Fibroblast of mammary gland (primary cell): ENCODE measurements around the gene KLK6.
A peak's percentile ranks its signal among the peaks of the same experiment; 100 is the strongest.
"Not testable (repeated sequence)": the region's sequence is repeated elsewhere in the genome, so short reads cannot be mapped to it uniquely, and the experiment has no call there.

Source experiments
- DNase-seq: peaks from one replicate; pipeline ENCODE4 v3.0.0-alpha.2; 2010; ENCODE audit warnings: low read depth
- H3K4me3 ChIP-seq: 2 replicates; pipeline ENCODE4 v1.5.1; 2011; ENCODE audit warnings: low read depth, mild to moderate bottlenecking, low read length, moderate library complexity; ENCODE audit not compliant: control insufficient read depth
- TF ChIP-seq, protein P1 (sequence below): conservative IDR thresholded peaks from 2 replicates; pipeline ENCODE4 v1.5.1; 2011; ENCODE audit warnings: low read depth, low read length, inconsistent platforms; ENCODE audit not compliant: control insufficient read depth, insufficient read depth

Gene KLK6

DNA sequence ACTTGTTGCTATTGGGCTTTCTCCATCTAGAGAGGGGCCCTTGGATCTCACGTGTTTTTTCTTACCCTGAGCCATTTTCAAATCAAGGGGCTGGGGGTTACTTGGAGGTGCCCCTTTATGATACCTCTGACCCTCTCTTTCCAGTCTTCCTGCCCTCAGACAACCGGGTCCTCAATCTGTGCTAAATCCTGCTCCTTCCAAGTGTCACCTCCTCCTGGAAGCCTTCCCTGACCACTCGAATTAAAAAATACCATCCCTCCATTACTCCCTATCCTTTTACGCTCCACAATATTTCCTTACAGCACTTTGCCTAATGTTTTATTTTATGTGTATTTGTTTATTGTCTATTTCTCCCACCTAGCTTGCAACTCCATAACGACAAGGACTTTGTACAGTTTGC, 28.7 kb upstream of the KLK6 start:
- TF ChIP-seq, protein P1, sequence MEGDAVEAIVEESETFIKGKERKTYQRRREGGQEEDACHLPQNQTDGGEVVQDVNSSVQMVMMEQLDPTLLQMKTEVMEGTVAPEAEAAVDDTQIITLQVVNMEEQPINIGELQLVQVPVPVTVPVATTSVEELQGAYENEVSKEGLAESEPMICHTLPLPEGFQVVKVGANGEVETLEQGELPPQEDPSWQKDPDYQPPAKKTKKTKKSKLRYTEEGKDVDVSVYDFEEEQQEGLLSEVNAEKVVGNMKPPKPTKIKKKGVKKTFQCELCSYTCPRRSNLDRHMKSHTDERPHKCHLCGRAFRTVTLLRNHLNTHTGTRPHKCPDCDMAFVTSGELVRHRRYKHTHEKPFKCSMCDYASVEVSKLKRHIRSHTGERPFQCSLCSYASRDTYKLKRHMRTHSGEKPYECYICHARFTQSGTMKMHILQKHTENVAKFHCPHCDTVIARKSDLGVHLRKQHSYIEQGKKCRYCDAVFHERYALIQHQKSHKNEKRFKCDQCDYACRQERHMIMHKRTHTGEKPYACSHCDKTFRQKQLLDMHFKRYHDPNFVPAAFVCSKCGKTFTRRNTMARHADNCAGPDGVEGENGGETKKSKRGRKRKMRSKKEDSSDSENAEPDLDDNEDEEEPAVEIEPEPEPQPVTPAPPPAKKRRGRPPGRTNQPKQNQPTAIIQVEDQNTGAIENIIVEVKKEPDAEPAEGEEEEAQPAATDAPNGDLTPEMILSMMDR: no peak

DNA sequence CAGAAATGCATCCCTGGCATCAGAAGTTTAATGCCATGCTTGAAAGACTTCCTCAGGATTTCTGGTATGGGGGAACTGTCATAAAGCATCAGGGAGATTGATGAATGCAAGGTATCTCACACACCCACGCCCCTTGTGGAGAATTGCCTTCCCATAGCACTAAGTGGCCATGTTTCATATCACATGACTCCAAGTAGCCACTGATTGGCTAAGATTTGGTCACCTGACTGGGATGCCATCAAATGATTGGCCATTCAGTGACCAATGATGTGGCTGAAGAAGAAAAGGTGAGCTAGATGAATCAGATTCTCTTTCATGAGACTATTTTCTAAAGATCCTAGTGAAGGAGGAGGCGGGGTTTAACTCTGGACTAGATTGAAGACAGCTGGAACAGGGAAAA, 24.7 kb upstream of the KLK6 start:
- H3K4me3 ChIP-seq: no peak overlapping the region
- TF ChIP-seq, protein P1: no peak
- DNase-seq: peak; percentile 4

More for the DNA sequence above, 28.7 kb upstream of the KLK6 start:
- H3K4me3 ChIP-seq: no peak overlapping the region
- DNase-seq: no peak

DNA sequence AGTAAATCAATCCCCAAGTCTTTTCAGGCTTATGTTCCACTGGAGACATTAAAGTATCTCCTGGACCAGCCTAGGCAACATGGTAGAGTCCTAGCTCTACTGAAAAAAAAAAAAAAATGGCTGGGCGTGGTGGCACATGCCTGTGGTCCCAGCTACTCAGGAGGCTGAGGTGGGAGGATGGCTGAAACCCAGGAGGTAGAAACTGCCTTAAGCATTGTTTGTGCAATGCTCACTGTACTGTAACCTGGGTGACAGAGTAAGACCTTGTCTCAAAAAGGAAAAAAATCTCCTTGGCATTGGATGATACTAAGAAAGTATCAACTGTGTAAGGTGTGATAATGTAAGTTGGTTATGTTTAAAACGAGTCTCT, 23.3 kb upstream of the KLK6 start:
- TF ChIP-seq, protein P1: no peak
- no peak for DNase-seq
- no peak overlapping the region for H3K4me3 ChIP-seq

DNA sequence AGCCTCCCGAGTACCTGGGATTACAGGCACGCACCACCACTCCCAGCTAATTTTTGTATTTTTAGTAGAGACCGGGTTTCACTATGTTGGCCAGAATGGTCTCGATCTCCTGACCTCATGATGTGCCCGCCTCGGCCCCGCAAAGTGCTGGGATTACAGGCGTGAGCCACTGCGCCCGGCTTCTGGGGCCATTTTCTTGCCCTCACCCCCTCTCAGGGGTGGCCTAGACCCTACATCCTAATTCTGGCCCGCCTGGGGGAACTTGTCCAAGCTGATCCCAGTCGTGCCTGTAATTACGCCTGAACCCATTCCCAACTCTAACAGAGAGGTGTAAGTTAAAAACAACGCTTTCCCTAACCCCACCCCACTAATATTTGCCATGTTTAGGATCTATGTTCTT, 15.0 kb upstream of the KLK6 start:
- H3K4me3 ChIP-seq, DNase-seq: not testable (repeated sequence)

DNA sequence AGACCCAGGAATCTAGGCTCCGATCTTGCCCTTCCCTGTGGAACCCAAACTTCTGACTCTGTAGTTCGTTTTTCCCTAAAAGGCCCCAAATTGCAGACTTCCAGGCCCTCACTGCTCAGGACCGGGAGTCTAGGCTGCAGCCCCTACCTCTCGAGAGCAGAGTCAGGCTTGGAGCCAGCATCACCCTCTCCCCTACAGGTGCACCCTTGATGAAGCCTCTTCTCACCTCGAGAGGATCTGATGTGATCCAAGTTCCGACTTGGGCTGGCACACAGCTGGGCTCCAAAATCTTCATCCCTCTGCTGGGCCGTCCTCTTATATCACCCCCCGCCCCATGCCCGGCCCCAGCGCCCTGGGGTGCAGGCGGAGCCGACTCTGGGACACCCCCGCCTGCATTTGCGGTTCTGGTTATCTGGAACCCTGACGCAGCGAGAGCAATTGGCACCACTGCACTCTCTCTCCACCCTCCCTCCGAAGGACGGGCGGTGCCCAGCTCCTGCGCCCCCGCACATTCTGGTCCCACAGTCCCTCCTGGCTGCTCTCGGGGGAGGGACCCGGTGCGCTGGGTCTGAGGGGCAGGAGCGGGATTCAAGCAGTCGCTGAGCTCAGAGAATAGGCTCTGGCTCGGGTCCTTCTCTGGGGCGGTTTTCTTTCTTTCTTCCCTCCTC, 14.4 kb upstream of the KLK6 start, which contains the start of gene KLK7:
Gene KLK7, minus strand, starts transcription at position 293 of the 668 bp plus-strand sequence. CDS start 1,518 bp downstream, outside the sequence.
- no peak for DNase-seq
- TF ChIP-seq, protein P1: no peak
- H3K4me3 ChIP-seq: no peak within 1 kb of the TSS

DNA sequence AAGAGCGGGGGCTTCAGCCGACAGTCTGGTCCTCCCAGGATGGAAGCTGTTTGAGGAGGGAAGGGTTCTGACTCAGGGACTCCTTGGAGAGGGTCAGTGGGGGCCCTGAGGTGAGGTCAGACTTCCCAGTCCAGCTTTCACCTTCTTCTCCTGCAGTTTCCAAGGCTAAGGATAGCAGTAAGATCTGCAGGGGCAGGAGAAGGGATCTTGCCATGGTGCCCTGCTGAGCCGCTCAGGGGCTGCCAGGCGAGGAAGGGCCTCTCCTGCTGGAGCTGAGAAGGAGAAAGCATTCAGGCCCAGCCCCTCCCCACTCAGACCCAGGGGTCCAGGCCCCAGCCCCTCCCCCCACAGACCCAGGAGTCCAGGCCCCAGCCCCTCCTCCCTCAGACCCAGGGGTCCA, 12.8 kb upstream of the KLK6 start:
- H3K4me3 ChIP-seq: no peak overlapping the region
- no peak for DNase-seq
- TF ChIP-seq, protein P1: no peak

DNA sequence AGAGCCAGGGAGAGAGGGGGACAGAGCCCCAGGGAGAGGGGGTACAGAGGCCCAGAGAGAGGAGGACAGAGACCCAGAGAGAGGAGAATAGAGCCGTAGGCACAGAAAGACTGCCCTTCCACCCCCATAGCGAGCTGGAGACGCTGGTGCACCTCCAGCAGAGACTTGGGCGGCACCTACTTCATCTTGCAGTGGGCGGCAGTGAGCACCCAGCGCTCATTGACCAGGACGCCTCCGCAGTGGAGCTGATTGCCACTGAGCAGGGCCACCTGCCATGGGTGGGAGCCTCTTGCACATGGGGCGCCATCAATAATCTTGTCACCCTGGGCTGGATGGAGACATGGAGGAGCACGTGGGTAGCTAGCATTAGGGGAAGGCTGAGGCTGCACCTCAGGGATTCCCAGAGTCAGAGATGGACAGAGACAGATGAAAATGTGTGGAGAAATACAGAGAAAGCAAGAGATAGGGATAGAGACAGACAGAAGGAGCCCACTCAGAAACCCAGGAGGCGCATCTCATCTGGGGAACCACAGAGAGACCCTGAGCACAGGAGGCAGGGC, 12.3 kb upstream of the KLK6 start:
- no peak overlapping the region for H3K4me3 ChIP-seq
- DNase-seq: no peak
- TF ChIP-seq, protein P1: no peak
